Left ventricle myocardium inferior (tissue), 1 donor: Measurements from ENCODE around the gene UBE2F. TPM values are rescaled to one million over a fixed set of nuclear protein-coding genes. Genes with fewer than 3 reads are reported as not detected.

ENCODE experiments used
- DNase-seq: peaks from one replicate; pipeline ENCODE4 v3.0.0-alpha.2; 2020
- H3K27ac ChIP-seq: fragments of 200-600 bp; replicated peaks from 2 replicates; pipeline ENCODE4 v1.8.0; 2021
- H3K27me3 ChIP-seq: fragments of 200-600 bp; 2 replicates; pipeline ENCODE4 v1.8.0; 2021; ENCODE audit warnings: low read depth
- H3K36me3 ChIP-seq: fragments of 200-600 bp; 2 replicates; pipeline ENCODE4 v1.8.0; 2021
- H3K4me1 ChIP-seq: fragments of 200-600 bp; 2 replicates; pipeline ENCODE4 v1.8.0; 2021
- H3K4me3 ChIP-seq: fragments of 200-600 bp; 2 replicates; pipeline ENCODE4 v1.8.0; 2021; ENCODE audit warnings: mild to moderate bottlenecking, moderate library complexity
- H3K9me3 ChIP-seq: fragments of 200-600 bp; replicated peaks from 2 replicates; pipeline ENCODE4 v1.8.0; 2021
- CTCF ChIP-seq: fragments of 200-600 bp; IDR thresholded peaks from 2 replicates; pipeline ENCODE4 v1.8.0; 2021; ENCODE audit warnings: antibody characterized with exemption, mild to moderate bottlenecking, borderline replicate concordance
- intact Hi-C: fragments of 100-400 bp; cut with micrococcal nuclease; formaldehyde crosslinking; loops from one replicate; pipeline ENCODE4 v1.11.0; 2022
- total RNA-seq: library from RNA; stranded (reverse); fragmentation: NEBNext Ultra II Directional; extraction: Animal tissue kit (Norgen Biotek cat#: 25700); gene quantifications from one replicate; pipeline ENCODE4 v1.2.1, GENCODE V29; 2021
- donor health status: DM: no; HTN: yes; CAD: no; lungs with severe emphysema.

UBE2F gene
- total RNA-seq, 1 donor from 2014 or later: 63.5 TPM

- peaks cover 49% of the 10 kb centered on the region for H3K36me3 ChIP-seq
- TF ChIP-seq CTCF: no peak
- H3K9me3 ChIP-seq: no peaks in the 10 kb centered on the region
- H3K4me3 ChIP-seq: no peak overlapping the region
- intact Hi-C loops: no loop called here
- H3K27me3 ChIP-seq: no peaks in the 10 kb centered on the region
- no peak overlapping the region for H3K27ac ChIP-seq
- DNase-seq: no peak
- peaks cover 6% of the 10 kb centered on the region for H3K4me1 ChIP-seq
These were observed 60.2 kb downstream of the UBE2F start for GRCh38 chr2:238027058-238027457.

- no peak overlapping the region for H3K27ac ChIP-seq
- peaks cover 6% of the 10 kb centered on the region for H3K4me1 ChIP-seq
- H3K4me3 ChIP-seq: no peak overlapping the region
- intact Hi-C loops: no loop called here
- no peak for TF ChIP-seq CTCF
- H3K27me3 ChIP-seq: no peaks in the 10 kb centered on the region
- DNase-seq: no peak
- H3K36me3 ChIP-seq: peaks cover 57% of the 10 kb centered on the region
- no peaks in the 10 kb centered on the region for H3K9me3 ChIP-seq
These were observed 61.0 kb downstream of the UBE2F start for GRCh38 chr2:238027591-238028415.

GRCh38 chr2:238029853-238030252, 63.0 kb downstream of the UBE2F start:
- no peak for DNase-seq
- TF ChIP-seq CTCF: no peak
- intact Hi-C loops: no loop called here

GRCh38 chr2:238030422-238031155, 63.8 kb downstream of the UBE2F start:
- DNase-seq: no peak
- intact Hi-C loops: no loop called here
- Histone ChIP-seq H3K27ac (no peak overlapping the region), H3K36me3 (peaks cover 69% of the 10 kb centered on the region), H3K27me3 (no peaks in the 10 kb centered on the region), H3K4me3 (no peak overlapping the region), H3K4me1 (no peaks in the 10 kb centered on the region), H3K9me3 (no peaks in the 10 kb centered on the region)
- no peak for TF ChIP-seq CTCF

More at GRCh38 chr2:238029853-238030252, 63.0 kb downstream of the UBE2F start:
- Histone ChIP-seq H3K4me1 (no peaks in the 10 kb centered on the region), H3K4me3 (no peak overlapping the region), H3K27ac (no peak overlapping the region), H3K27me3 (no peaks in the 10 kb centered on the region), H3K36me3 (peaks cover 69% of the 10 kb centered on the region), H3K9me3 (no peaks in the 10 kb centered on the region)

- H3K4me1 ChIP-seq: no peaks in the 10 kb centered on the region
- no peaks in the 10 kb centered on the region for H3K27me3 ChIP-seq
- H3K9me3 ChIP-seq: no peaks in the 10 kb centered on the region
- intact Hi-C loops: no loop called here
- H3K27ac ChIP-seq: no peak overlapping the region
- DNase-seq: no peak
- H3K4me3 ChIP-seq: no peak overlapping the region
- no peak for TF ChIP-seq CTCF
- H3K36me3 ChIP-seq: peaks cover 68% of the 10 kb centered on the region
These were observed 64.9 kb downstream of the UBE2F start for GRCh38 chr2:238031751-238032150.
